Activated T-helper 17 cell treated with anti-CD3 and anti-CD28 coated beads, Interleukin-2, amount 50 U/mL, for 72 hours (primary cell): ENCODE results near the gene C20orf96. TPM values are rescaled to one million over a fixed set of nuclear protein-coding genes. Genes with fewer than 3 reads are reported as not detected.

Experiments used
- ATAC-seq: fragments of 150-1000 bp; cut with Tn5 transposase; replicated peaks from 2 replicates; pipeline ENCODE4 v1.10.0; 2021; ENCODE audit warnings: mild to moderate bottlenecking, moderate library complexity
- H3K27ac Mint-ChIP-seq: one replicate; pipeline ENCODE4 v1.8.0; 2022; ENCODE audit warnings: mixed read lengths
- H3K27me3 Mint-ChIP-seq: one replicate; pipeline ENCODE4 v1.8.0; 2022; ENCODE audit warnings: mixed read lengths
- H3K36me3 Mint-ChIP-seq: one replicate; pipeline ENCODE4 v1.8.0; 2022; ENCODE audit warnings: low read depth, mild to moderate bottlenecking, mixed read lengths
- H3K4me1 Mint-ChIP-seq: one replicate; pipeline ENCODE4 v1.8.0; 2022; ENCODE audit warnings: mixed read lengths
- H3K4me3 Mint-ChIP-seq: one replicate; pipeline ENCODE4 v1.8.0; 2022; ENCODE audit warnings: mild to moderate bottlenecking, mixed read lengths
- H3K9me3 Mint-ChIP-seq: one replicate; pipeline ENCODE4 v1.8.0; 2022; ENCODE audit warnings: mixed read lengths
- total RNA-seq, 2 donors: library from RNA; stranded (reverse); gene quantifications; one replicate each; pipeline ENCODE4 v1.2.3, GENCODE V29; 2022

The C20orf96 gene
- total RNA-seq, 2 donors from 2014 or later = 5.2 to 6.0 TPM

DNA sequence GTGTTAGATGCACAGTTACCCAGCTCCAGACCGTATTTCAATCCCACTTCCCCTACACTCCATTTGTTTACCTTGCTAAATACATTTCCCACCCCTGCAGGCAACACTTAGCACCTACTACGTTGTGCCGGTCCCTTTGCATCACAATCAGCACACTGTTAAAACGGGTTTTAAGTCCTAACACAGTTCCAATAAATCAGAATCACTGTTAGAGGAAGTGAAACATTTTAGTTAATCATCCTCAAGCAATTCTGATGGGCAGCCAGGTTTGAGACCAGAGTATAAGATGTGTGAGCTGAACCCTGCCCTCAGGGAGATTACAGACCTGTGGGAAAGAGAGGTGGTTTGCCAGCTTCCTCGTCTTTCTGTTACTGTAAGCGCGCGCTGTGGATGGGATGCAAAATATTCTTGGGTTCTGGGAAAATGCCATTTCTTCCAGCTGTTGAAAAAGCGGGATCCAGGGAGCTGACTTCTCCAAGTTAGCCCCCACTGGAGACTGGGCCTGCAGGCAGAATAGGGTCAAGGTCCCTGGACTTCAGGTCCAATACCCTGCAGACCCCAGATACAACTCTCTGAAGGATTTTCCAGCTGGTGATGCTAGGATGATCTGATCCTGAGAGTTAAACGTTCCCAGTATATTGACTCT lies 9.9 kb upstream of the C20orf96 start:
- no peak for ATAC-seq
- Mint-ChIP-seq H3K9me3 (no peaks in the 10 kb centered on the region), H3K27ac (peak overlapping the region; percentile 51), H3K4me1 (peaks cover 37% of the 10 kb centered on the region), H3K36me3 (peaks cover 38% of the 10 kb centered on the region), H3K4me3 (peak overlapping the region; percentile 98), H3K27me3 (no peaks in the 10 kb centered on the region)

GRCh38 chr20:298776-299391 lies 8.3 kb upstream of the C20orf96 start:
- Mint-ChIP-seq H3K27ac (peak overlapping the region; percentile 97), H3K9me3 (no peaks in the 10 kb centered on the region), H3K4me1 (peaks cover 37% of the 10 kb centered on the region), H3K36me3 (peaks cover 38% of the 10 kb centered on the region), H3K27me3 (no peaks in the 10 kb centered on the region), H3K4me3 (peak overlapping the region; percentile 98)
- ATAC-seq = no peak

DNA sequence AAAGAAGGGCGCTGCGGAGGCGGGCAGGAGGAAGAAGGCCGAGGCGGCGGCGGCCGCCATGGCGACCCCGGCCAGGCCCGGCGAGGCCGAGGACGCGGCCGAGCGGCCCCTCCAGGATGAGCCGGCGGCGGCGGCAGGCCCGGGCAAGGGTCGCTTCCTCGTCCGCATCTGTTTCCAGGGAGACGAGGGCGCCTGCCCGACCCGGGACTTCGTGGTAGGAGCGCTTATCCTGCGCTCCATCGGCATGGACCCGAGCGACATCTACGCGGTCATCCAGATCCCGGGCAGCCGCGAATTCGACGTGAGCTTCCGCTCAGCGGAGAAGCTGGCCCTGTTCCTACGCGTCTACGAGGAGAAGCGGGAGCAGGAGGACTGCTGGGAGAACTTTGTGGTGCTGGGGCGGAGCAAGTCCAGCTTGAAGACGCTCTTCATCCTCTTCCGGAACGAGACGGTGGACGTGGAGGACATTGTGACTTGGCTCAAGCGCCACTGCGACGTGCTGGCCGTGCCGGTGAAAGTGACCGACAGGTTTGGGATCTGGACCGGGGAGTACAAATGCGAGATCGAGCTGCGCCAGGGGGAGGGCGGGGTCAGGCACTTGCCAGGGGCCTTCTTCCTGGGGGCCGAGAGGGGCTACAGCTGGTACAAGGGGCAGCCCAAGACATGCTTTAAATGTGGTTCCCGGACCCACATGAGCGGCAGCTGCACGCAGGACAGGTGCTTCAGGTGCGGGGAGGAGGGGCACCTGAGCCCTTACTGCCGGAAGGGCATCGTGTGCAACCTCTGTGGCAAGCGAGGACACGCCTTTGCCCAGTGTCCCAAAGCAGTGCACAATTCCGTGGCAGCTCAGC lies 7.6 kb upstream of the C20orf96 start:
- Mint-ChIP-seq H3K27ac (peak overlapping the region; percentile 97), H3K4me1 (peaks cover 37% of the 10 kb centered on the region), H3K4me3 (peak overlapping the region; percentile 98), H3K27me3 (no peaks in the 10 kb centered on the region), H3K36me3 (peaks cover 38% of the 10 kb centered on the region), H3K9me3 (no peaks in the 10 kb centered on the region)
- ATAC-seq = peak; percentile 40

DNA sequence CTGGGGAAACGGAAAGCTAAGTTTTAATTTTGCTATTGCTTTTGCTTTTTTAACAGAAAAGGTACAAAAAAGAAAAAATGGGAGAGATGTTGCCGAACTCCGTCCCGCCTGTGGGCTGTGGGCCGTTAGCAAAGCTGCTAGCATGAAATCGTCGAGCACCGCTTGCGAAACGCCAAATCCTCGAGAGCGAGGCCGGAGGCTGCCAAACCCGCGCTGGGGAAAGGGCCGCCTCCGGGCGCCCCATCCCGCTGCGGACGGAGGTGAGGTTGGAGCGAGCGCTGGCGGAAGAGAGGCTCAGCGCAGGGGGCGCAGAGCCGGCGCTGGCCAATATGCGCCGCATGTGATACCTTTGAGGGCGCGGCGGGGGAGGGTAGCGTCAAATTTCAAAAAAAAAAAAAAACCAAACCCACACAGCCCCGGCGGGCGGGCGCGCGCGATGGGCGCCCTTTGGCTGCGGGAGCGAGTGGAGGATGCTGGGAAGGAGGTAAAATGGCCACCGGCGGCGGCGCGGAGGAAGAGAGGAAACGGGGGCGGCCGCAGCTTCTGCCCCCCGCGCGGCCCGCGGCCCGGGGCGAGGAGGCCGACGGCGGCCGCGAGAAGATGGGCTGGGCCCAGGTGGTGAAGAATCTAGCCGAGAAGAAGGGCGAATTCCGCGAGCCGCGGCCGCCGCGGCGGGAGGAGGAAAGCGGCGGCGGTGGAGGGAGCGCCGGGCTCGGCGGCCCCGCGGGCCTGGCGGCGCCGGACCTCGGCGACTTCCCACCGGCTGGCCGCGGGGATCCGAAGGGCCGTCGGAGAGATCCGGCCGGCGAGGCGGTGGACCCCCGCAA lies 6.8 kb upstream of the C20orf96 start, which contains the start of gene ZCCHC3:
Gene ZCCHC3, plus strand, starts transcription at position 473 of the 827 bp plus-strand sequence. Its CDS starts 17 bp downstream, at position 490.
- peak; percentile 82 for ATAC-seq
- H3K36me3 Mint-ChIP-seq = peaks cover 38% of the 10 kb centered on the region
- H3K4me1 Mint-ChIP-seq = peaks cover 35% of the 10 kb centered on the region
- H3K27ac Mint-ChIP-seq = peak within 1 kb of the TSS; percentile 99
- H3K27me3 Mint-ChIP-seq = no peaks in the 10 kb centered on the region
- no peaks in the 10 kb centered on the region for H3K9me3 Mint-ChIP-seq
- H3K4me3 Mint-ChIP-seq = peak within 1 kb of the TSS; percentile 98

DNA sequence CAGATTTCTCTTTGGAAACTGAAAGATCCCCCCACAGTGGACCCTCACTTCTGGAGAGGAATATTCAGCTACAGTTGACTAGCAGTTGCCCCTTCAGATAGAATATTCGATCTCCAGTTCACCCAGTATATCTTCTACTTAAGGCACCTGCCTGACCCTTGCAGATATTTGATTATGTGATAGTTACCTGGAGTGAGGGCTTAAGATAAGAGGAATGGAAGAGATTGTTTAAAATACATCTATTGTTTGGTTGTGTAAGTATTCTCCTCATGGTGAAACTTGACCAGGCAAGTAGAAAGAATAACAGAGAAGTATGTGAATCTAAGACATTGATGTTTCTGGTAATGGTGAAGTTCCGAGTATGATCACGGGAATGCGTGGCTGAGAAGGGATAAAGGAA lies 5.3 kb upstream of the C20orf96 start:
- Mint-ChIP-seq H3K4me1 (peaks cover 22% of the 10 kb centered on the region), H3K36me3 (peaks cover 38% of the 10 kb centered on the region), H3K4me3 (peak overlapping the region; percentile 98), H3K9me3 (no peaks in the 10 kb centered on the region), H3K27me3 (no peaks in the 10 kb centered on the region), H3K27ac (peak overlapping the region; percentile 31)
- ATAC-seq = no peak

- H3K27ac Mint-ChIP-seq = no peak overlapping the region
- H3K4me3 Mint-ChIP-seq = no peak overlapping the region
- H3K9me3 Mint-ChIP-seq = no peaks in the 10 kb centered on the region
- no peak for ATAC-seq
- no peaks in the 10 kb centered on the region for H3K27me3 Mint-ChIP-seq
- peaks cover 17% of the 10 kb centered on the region for H3K4me1 Mint-ChIP-seq
- H3K36me3 Mint-ChIP-seq = peaks cover 28% of the 10 kb centered on the region
Measured at GRCh38 chr20:294602-295001, 4.1 kb upstream of the C20orf96 start.

DNA sequence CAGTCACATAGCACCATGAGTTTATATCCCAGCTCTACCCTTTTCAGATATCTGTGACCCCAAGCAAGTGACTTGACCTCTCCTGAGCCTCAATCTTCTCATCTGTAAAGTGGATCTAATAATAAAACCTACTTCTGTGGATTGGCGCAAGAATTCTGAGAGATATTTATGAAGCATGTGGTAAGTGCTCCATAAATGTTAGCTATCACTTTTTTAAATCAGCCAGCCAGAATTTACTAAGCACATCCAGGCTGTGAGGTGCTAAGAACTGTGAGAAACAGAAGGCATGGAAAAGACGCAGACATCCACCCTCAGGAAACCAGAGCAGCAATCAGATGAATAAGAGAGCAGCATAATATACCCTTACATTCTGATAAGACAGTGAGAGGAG lies 862 bp downstream of the C20orf96 start:
- H3K27me3 Mint-ChIP-seq = no peaks in the 10 kb centered on the region
- no peaks in the 10 kb centered on the region for H3K9me3 Mint-ChIP-seq
- H3K4me1 Mint-ChIP-seq = peaks cover 10% of the 10 kb centered on the region
- H3K36me3 Mint-ChIP-seq = no peaks in the 10 kb centered on the region
- H3K4me3 Mint-ChIP-seq = no peak overlapping the region
- ATAC-seq = no peak
- H3K27ac Mint-ChIP-seq = no peak overlapping the region

GRCh38 chr20:288956-289692 lies 1.4 kb downstream of the C20orf96 start:
- no peak for ATAC-seq

DNA sequence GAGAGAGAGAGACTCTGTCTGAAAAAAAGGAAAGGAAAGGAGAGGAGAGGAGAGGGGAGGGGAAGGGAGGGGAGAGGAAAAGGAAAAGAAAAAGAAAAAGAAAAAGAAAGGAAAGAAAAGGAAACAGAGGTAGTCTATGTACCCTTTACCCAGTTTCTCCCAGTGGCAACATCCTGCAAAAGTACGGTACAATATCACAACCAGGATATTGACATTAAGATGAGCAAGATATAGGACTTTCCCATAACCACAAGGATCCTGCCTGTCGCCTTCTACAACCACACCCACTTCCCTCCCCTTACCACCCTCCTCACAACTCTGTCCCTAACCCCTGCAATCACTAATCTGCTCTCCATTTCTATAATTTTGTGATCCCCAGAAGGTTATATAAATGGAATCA lies 4.0 kb downstream of the C20orf96 start:
- Mint-ChIP-seq H3K27ac (no peak overlapping the region), H3K4me3 (no peak overlapping the region), H3K9me3 (no peaks in the 10 kb centered on the region), H3K27me3 (no peaks in the 10 kb centered on the region), H3K4me1 (peaks cover 10% of the 10 kb centered on the region), H3K36me3 (no peaks in the 10 kb centered on the region)
- no peak for ATAC-seq

More at GRCh38 chr20:288956-289692, 1.4 kb downstream of the C20orf96 start:
- no peaks in the 10 kb centered on the region for H3K36me3 Mint-ChIP-seq
- H3K9me3 Mint-ChIP-seq = no peaks in the 10 kb centered on the region
- no peak overlapping the region for H3K4me3 Mint-ChIP-seq
- H3K27ac Mint-ChIP-seq = no peak overlapping the region
- peaks cover 10% of the 10 kb centered on the region for H3K4me1 Mint-ChIP-seq
- no peaks in the 10 kb centered on the region for H3K27me3 Mint-ChIP-seq

- Mint-ChIP-seq H3K27ac (no peak overlapping the region), H3K27me3 (no peaks in the 10 kb centered on the region), H3K4me1 (peaks cover 4% of the 10 kb centered on the region)
Measured at GRCh38 chr20:284172-284571, 6.4 kb downstream of the C20orf96 start.

DNA sequence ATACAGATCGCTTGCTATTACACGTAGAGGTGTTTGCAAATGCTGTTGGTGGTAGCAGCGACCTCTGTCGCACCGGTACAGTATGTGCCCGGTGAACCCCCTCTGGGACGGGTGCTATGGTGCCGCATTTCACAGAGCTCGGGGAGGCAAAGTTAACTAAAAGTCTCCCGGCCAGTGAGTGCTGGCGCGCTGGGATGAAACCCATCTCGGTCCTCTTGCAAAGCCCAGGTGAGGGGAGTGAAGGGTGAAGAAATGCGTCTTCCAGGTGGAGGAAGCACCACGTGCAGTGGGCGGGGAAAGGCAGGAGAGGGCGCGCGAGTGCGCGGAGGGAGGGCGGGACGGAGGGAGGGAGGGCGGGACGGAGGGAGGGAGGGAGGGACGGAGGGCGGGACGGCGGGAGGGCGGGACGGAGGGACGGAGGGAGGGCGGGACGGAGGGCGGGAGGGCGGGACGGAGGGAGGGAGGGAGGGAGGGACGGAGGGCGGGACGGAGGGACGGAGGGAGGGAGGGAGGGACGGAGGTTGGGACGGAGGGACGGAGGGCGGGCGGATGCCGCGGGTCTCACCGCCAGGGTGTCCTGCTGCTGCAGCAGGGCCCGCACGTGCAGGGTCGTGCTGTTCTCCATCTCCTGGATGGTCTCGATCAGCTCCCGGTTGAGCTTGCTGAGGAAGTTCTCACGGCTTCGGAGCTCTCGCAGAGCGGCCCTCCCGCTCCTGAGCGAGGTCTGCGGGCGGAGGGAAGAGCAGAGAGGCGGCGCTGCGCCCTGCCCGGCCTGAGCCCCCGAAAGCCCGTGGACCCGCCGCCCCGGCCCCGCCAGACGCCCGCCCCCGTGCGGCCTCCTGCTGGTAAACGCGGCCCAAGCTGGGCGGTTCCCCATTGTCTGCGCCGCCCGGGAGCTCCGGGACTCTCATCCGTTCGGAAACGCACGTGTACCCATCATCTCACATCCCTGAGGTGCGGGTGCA lies 11.7 kb downstream of the C20orf96 start:
- Mint-ChIP-seq H3K27ac (no peak overlapping the region), H3K4me3 (no peak overlapping the region)

More at GRCh38 chr20:284172-284571, 6.4 kb downstream of the C20orf96 start:
- H3K9me3 Mint-ChIP-seq = no peaks in the 10 kb centered on the region
- ATAC-seq = no peak
- no peak overlapping the region for H3K4me3 Mint-ChIP-seq
- H3K36me3 Mint-ChIP-seq = no peaks in the 10 kb centered on the region

DNA sequence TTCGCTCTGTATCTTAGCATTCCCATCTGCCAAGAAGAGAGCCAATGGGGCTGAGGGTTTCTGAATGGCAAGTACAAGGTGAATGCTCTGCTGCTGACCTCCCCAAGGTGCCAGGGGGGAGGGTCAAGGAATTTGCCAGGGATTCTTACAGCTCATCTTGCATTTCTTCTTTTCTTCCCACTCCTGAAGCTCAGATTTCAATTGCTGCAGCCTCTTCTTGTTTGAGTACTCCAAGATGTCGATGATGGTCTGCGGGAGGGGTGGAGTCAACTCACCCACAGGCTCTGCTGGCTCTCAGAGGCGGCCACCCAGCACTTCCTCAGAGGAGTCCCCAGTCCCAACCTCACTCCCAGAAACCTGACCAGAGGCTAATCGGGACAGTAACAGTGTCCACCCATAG lies 12.4 kb downstream of the C20orf96 start:
- no peak overlapping the region for H3K4me3 Mint-ChIP-seq
- no peaks in the 10 kb centered on the region for H3K9me3 Mint-ChIP-seq
- no peak overlapping the region for H3K27ac Mint-ChIP-seq
- no peaks in the 10 kb centered on the region for H3K27me3 Mint-ChIP-seq
- no peaks in the 10 kb centered on the region for H3K4me1 Mint-ChIP-seq
- ATAC-seq = no peak
- H3K36me3 Mint-ChIP-seq = peaks cover 4% of the 10 kb centered on the region

More for the DNA sequence above, 11.7 kb downstream of the C20orf96 start:
- ATAC-seq = no peak
- Mint-ChIP-seq H3K36me3 (peaks cover 4% of the 10 kb centered on the region), H3K27me3 (no peaks in the 10 kb centered on the region), H3K4me1 (no peaks in the 10 kb centered on the region), H3K9me3 (no peaks in the 10 kb centered on the region)

DNA sequence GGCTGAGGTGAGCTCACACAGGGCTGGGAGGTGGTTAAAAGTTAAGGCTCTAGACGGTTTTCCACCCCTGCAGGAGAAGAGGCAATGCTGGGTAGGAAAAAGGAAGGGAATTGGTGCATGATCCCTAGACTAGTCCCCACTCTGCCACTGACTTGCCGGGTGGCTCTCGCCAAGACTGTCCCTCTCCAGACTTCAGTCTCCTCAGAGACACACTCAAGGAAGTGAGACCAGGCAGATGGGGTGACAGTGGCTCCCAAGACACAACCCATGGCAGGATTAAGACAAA lies 13.1 kb downstream of the C20orf96 start:
- Mint-ChIP-seq H3K4me3 (no peak overlapping the region), H3K4me1 (no peaks in the 10 kb centered on the region), H3K27me3 (no peaks in the 10 kb centered on the region), H3K27ac (no peak overlapping the region), H3K9me3 (no peaks in the 10 kb centered on the region), H3K36me3 (peaks cover 4% of the 10 kb centered on the region)
- ATAC-seq = no peak
